Activated CD8-positive, alpha-beta memory T cell treated with anti-CD3 and anti-CD28 coated beads, Interleukin-2, amount 50 U/mL, for 24 hours (primary cell): Measurements from ENCODE around the gene NUBP1.
"Not testable (repeated sequence)": the region's sequence is repeated elsewhere in the genome, so short reads cannot be mapped to it uniquely, and the experiment has no call there.

ENCODE experiments used
- DNase-seq: peaks from one replicate; pipeline ENCODE4 v3.0.0-alpha.2; 2020; ENCODE audit errors: extremely low read depth

Gene NUBP1

DNA sequence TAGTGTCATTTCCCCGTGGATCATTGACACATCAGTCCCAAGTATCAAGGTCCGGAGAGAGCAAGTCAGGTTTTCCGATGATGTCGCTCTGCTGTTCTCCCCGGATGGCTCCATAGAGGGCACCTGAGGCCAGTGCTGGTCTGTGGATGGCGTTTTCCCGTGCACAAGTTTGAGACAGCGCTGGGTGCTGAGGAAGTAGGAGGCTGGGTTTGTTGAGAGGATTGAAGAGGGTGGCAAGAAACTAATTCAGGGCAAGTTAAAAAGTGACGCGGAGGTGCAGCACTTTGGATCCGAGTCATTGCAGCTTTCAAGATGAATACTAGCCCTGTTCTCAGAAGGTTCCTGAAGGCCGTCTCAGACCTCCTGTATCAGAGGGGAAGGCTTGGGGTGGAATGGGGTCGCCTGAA is 7.7 kb downstream of the NUBP1 start:
- DNase-seq: no peak

DNA sequence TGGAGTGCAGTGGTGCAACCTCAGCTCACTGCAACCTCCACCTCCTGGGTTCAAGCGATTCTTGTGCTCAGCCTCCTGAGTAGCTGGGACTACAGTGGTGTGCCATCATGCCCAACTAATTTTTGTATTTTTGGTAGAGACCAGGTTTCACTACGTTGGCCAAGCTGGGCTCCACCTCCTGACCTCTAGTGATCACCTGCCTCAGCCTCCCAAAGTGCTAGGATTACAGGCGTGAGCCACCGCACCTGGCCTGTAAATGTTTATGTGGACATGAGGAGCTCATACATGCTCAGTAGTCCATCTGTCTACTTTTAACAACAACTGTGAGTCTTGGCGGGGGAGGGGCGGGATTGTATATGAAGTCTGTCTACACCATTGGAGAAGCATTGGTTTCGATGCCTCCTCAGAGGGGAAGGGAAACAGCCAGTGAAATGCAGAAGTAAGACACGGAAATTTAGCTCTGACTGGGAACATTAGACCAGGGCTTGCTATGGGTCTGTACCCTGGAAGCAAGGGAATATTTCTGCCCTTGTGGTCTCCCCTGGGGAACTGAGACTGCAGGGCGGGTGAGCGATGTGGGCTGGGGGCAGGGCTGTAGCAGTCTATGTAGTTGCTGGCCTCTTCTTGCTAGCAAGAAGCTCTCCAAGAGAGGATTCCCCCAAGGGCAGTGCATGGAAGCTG is 9.3 kb downstream of the NUBP1 start:
- DNase-seq: no peak

DNA sequence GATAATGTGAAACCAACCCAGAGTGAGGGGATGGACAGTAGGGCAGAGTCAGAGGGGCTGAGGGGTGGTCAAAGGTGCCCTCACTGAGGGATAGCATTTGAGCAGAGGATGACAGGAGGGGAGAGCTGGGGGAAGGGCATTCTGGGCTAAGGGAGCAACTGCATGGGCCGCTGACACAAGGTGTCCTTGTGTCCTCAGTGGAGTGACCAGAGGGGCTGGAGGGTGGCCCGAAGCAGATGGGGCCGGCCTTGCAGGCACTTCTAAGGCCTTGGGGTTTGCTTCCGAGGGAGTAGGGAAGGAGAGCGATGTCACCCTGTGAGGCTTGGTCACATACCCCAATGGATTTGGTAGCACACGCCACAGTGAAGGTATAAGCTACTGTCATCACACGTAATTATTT is 10.0 kb downstream of the NUBP1 start:
- DNase-seq: no peak

DNA sequence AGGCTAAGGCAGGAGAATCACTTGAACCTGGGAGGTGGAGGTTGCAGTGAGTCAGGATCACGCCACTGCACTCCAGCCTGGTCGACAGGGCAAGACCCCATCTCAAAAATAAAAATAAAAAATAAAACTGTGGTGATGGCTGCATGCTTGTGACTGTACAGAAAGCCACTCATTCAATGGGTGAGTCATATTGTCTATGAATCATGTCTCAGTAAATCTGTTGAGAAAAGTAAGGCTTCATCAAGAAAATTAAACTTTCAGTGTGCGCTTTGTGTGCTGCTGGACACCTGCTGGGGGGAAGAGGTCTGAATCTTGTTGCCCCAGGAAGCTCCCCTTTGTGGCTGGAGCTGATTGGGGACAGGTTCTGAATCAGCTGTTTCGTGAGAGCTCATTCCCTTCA is 11.3 kb downstream of the NUBP1 start:
- DNase-seq: no peak

DNA sequence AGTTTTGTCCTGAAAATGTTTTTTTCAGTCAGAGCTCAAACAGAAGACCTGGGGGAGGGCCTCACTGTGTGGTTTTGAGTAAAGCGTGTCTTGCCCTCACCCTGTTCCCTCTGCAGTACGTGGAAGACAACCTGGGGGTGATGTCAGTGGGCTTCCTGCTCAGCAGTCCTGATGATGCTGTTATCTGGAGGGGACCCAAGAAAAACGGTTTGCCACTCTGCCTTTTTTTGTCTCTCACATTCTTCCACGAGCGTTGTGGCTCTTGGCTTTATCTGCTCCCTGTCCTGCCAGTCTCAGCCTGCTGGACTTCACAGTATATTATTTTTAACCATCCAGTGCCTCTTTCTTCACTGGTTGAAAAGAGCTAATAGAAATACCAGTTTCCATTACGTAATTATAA is 12.9 kb downstream of the NUBP1 start:
- DNase-seq: no peak

DNA sequence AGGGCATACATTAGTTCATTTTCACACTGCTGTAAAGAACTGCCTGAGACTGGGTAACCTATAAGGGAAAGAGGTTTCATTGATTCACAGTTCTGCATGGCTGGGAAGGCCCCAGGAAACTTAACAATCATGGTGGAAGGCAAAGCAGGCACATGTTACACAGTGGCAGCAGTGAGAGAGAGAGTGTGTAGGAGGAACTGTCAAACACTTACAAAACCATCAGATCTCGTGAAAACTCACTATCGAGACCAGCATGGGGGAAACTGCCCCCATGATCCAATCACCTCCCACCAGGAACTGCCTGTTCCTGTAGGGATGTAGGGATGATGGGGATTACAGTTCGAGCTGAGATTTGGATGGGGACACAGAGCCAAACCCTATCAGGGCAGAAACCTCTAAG is 17.2 kb downstream of the NUBP1 start:
- DNase-seq: no peak

DNA sequence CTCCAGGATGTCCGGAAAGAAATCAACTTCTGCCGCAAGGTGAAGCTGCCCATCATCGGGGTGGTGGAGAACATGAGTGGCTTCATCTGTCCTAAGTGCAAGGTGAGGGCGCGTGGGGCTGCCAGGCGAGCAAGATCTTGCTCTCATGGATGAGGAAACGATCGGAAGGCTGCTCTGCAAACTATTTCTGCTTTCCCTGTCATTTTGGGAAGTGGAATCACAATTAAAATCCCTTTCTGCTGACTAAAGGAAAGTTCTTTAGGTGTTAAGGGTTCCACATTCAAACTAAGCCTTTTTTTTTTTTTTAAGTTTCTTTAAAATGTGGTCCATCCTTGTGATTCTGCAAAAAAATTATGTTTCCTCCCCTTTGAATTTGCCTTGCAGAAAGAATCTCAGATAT is 17.7 kb downstream of the NUBP1 start:
- no peak for DNase-seq

DNA sequence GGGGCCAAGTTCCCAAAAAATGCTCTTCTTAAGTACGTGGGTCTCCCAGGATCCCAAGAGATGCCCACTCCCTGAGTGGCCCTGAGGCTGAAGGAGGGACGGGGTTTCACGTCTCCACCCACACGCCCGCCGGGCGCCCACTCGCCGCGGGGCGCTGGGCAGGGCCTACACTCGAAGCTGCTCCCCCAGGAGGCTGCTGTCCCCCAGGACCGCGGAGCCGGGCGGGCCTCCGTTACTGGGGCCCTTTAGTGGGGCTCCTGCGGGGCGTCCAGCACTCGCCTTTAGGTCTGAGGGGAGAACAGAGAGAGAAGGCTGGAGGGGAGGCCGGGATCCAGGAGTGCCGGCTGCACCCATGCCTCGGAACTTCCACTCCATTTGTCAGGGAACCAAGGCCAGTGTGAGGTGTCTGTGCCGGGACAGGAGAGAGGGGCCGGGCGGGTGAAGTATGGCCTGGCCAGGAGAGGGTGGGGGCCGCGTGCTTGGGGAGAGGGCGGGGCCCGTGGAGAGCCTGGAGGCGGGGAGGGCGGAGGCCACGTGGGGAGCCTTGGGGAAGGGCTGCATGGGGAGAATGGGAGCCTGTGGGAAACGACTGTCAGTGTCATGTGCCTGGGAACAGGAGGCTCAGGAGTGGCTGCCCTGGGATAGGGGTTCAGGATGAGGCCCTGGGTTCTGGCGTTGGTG is 18.8 kb downstream of the NUBP1 start:
- no peak for DNase-seq

DNA sequence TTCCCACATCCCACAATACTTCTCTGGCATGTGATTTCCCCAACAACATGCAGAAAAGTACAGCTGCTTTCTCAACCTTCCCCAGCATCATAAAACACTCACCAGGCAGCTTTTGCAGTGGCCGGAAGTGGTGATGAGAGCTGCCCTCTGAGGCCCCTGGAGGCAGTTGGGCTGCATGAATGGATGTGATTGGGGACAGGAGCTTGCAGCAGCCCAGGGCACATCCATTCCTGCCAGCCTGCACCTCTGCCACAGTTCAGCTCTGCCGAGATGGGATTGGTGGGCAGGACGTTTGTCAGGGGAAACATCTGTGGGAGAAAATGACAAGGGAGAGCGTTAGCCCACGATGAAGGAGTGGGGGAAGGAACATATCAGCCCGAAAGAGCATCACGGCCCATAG is 19.8 kb downstream of the NUBP1 start:
- DNase-seq: no peak

DNA sequence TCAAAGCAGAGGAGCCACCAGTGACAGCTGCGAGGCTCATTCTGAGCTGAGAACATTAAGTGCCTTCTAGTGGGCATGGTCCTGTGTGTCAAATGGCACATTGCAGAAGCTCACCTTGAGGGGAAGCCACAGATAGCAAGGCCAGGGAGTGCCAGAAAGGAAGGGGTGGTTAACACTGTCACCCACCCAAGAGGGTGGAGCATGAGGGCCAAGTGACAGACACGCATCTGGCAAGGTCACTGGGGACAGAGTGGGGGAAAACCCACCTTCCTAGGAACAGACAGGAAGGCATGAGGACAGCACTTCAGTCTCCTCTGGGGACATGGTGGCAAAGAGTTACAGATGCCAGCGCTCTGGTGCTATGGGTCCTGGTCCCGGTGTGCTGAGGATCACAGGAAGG is 22.1 kb downstream of the NUBP1 start:
- DNase-seq: no peak

DNA sequence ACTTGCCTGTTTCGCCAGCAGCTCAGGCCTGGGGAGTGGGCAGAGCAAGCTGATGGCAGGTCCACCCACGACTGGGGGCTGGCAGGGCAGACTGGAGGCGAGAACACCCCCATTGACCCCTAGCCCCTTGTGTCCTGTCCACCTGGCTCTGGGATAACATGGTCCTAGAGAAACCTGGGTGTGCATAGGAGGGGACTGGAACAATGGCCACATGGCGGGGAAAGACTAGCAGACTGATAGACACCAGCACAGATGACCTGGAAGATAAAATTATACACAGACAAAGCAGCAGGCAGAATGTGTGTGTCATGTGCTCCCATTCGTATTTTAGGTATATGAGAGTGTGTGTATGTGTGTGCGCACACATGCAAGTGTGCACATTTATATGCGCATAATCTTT is 23.5 kb downstream of the NUBP1 start:
- no peak for DNase-seq

DNA sequence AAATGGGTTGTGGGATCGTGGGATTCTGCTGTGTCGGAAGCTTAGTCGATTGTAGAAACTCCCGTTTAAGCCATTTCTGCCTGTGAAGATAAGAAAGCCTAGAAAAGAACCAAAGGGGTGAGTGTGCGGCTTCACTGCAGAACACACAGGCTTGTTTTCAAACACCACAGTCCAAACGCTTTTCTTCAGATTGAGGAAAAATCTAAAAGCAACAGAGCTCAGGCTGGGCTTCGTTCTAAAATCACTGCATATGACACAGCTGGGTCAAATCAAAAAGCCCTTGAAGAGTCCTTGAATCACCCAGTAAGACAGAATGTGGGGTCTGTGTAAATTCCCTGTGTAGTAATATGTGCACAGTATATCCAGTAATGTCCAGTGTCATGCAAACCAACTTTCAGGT is 25.7 kb downstream of the NUBP1 start:
- no peak for DNase-seq

DNA sequence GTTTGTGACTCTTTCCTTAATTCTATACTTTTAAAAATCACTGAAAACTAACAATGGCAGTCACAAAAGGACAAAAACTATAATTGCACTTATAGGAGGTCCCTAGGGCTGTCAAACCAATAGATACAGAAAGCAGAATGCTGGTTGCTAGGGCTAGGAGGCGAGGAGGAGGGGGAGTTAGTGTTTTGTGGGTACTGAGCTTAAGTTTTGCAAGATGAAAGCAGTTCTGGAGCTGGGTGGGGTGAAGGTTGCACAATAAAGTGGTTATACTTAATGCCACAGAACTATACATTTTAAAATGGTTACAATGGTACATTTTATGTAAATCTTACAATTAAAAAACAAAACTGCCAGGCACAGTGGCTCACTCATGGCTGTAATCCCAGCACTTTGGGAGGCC is 27.3 kb downstream of the NUBP1 start:
- no peak for DNase-seq

DNA sequence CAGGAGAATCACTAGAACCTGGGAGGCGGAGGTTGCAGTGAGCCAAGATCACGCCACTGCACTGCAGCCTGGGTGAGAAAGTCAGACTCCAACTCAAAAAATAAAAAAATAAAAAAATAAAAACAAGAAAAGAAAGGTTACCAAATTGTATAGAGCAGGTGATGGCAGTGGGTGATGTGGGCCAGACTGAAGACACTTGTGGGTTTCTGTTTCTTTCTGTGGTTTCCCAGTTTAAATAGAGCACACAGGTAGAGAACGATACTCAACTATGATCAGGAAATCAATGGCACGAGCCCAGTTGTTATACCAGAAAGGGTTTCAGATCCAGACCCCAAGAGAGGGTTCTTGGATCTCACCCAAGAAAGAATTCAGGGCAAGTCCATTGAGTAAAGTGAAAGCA is 32.6 kb downstream of the NUBP1 start:
- DNase-seq: no peak

DNA sequence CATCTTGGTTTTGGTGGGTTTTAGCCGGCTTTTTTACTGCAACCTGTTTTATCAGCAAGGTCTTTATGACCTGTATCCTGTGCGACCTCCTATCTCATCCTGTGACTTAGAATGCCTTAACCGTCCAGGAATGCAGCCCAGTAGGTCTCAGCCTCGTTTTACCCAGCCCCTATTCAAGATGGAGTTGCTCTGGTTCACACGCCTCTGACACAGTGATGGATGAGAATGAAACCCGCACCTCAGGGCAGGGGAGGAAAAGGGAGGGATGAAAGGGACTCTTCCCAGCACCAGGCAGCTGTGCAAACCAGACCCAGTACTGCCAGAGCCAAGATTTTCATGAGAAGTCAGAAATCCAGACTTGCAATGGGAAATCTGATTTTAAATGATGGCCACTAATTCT is 33.3 kb downstream of the NUBP1 start:
- DNase-seq: not testable (repeated sequence)

DNA sequence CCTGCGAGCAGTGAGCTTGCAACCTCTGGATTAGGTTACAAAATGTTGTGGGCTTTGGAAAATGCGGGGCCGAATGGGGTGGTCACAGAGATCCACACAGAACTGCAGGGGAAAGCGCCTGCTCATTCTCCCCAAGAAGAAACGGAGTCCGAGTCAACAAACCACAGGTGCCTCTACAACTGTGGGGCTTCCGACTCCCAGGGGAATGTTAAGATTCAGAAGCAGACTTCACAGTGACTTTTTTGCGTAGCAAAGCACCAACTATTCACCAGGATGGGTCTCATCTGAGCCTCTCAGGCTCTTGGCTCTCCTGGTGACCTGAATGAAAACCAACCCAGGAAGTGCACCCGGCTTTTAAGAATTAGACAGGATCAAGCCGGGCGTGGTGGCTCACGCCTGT is 33.7 kb downstream of the NUBP1 start:
- no peak for DNase-seq

DNA sequence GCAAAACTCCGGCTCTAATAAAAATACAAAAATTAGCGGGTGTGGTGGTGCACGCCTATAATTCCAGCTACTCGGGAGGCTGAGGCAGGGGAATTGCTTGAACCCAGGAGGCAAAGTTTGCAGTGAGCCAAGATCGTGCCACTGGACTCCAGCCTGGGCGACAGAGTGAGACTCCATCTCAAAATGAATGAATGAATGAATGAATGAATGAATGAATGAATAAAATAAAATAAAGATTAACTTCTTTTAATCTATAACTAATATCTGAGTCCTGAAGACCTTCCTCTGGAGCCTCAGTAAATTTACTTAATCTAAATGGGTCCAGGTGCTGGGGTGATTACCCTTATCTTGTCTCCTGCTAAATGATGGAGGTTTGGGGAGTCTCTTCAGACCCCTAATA is 36.3 kb downstream of the NUBP1 start:
- not testable (repeated sequence) for DNase-seq

DNA sequence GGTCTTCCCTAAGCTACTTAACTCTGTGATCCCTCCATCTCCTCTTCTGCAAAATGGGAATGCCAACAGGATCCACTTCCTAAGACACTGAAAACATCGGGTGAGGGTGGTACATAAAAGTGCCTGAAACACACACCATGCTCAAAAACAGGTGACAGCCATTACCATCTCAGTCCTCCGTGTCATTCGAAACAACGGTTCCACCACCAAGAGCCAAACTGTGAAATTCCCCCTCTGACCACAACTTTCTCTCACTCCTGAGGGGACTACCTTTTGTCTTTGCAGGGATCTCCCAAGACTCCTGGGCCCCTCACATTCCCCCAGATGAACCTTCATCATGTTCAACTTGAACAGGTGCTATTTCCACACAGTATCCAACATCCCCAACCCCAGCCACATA is 37.0 kb downstream of the NUBP1 start:
- DNase-seq: no peak

DNA sequence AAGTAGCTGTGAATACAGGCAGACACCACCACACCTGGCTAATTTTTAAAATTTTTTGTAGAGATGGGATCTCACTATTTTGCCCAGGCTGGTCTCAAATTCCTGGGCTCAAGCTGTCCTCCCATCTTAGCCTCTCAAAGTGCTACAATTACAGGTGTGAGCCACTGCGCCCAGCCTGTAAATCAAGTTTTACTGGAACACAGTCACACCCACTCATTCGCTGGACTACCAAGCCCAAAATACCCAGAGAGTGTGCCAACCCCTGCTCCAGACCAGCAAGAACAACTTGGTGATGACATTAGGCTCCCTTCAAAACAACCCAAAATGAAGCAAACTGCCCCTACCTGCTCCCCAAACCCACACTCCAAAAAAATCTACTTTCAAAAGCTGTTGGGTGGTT is 39.0 kb downstream of the NUBP1 start:
- no peak for DNase-seq

DNA sequence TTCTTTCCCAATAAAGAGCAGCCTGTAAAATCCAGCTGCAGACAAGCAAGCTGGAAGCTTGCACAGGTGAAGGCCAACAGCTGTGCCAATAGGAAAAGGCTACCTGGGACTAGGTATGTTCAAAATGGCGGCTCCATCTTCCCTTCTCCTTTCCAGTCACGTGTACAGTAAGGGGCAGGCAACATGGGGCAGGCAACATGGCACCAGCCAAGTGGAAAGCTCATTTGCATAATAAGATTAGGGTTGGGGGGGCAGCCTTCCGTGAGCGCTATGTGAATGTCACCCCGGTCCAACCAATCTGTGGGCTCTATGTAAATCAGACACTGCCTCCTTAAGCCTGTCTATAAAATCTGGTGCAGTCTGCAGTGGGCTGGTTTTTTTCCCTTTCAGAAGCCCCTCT is 43.7 kb downstream of the NUBP1 start:
- no peak for DNase-seq

DNA sequence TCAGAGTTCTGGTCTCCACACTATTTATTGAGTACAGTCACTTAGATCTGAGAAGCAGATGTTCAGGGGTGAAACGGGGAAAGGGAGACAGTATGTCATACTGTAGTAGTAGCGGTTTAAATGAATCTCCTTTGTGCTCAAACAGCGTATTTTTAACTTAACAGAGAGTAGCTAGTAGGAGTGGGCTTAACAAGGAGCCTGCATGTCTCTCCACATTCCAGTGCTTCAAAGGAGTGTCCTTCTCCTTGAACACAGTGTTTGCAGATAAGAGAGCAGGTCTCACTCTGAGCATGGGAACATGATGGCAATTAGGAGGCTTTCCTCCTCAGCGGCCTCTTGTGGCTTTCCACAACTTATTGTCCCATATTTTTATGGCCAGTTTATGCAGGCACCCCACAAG is 45.0 kb downstream of the NUBP1 start:
- DNase-seq: not testable (repeated sequence)

DNA sequence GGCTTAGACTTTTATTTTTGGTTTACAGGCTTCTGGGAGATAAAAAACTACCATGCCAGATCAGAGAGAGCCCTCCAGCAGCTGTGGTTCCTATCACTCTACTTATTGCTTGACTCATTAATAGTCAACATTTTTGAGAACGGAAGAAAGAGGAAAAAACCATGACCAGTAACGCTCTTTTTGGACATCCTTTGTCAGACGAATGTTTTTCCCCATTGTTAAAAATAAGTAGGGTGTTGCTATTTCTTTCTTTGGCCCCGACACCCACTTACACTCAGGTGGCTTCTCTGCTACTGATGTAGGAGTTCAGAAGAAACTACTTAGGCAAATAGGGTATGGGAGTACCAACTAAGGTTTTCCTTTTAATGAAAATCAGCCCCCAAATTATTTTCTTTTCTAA is 47.4 kb downstream of the NUBP1 start:
- DNase-seq: no peak

DNA sequence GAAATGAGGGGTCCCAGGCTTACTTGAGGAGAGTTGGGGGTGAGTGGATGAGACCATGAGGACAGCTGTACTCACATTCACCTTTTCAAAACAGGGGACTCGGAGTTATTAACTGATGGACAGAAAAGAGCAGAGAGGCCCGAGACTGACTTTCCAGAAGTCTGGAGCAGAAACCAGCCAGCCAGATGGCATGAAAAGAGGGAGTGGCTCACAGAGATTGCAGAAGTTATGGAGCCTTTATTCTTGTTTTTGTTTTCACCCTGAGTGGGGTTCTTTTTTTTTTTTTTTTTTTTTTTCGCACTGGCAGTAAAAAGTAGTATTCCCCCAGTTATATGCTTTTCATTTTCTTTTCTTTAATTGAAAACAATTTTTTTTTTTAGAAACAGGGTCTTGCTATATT is 56.1 kb downstream of the NUBP1 start:
- no peak for DNase-seq

DNA sequence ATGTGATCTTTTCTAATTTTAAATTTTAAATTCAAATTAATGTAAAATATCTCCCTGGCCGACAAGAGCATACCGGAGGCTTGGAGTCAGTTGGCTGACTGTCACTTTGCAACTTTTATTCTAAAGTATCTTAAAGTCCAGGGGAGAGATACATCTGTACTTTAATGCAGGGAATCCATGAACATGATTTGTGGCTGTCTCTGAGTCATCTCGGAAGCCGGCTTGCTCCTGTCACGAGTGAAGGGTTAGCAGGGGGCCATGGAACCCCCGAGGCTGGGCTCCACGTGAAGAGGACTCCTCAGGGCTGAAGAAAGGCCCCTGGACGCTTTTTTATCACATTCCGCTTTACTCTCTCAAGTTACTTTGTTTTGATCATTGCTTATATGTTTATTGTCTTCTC is 61.7 kb downstream of the NUBP1 start:
- no peak for DNase-seq
